HG02759 (cell line): ENCODE results near the gene TLE2.
"Not testable (repeated sequence)": the region's sequence is repeated elsewhere in the genome, so short reads cannot be mapped to it uniquely, and the experiment has no call there.

Experiments used
- ATAC-seq: cut with Tn5 transposase; IDR thresholded peaks from one replicate; pipeline ENCODE4 v1.9.1; 2021; ENCODE audit warnings: mild to moderate bottlenecking, moderate library complexity; ENCODE audit not compliant: unreplicated experiment

Gene TLE2

GRCh38 chr19:3056417-3057088, 27.5 kb upstream of the TLE2 start:
- ATAC-seq, result no peak

- ATAC-seq, result no peak
These were observed 26.8 kb upstream of the TLE2 start for GRCh38 chr19:3055741-3056416.

GRCh38 chr19:3054972-3055740, 26.1 kb upstream of the TLE2 start:
- no peak for ATAC-seq

GRCh38 chr19:3054265-3054971, 25.3 kb upstream of the TLE2 start:
- ATAC-seq, result no peak

- no peak for ATAC-seq
These were observed 24.7 kb upstream of the TLE2 start for GRCh38 chr19:3053780-3054179.

- no peak for ATAC-seq
These were observed 24.1 kb upstream of the TLE2 start for GRCh38 chr19:3053218-3053621.

- not testable (repeated sequence) for ATAC-seq
These were observed 20.9 kb upstream of the TLE2 start for GRCh38 chr19:3050016-3050415.

GRCh38 chr19:3049089-3049488, 20.0 kb upstream of the TLE2 start:
- no peak for ATAC-seq

- ATAC-seq, result no peak
These were observed 19.1 kb upstream of the TLE2 start for GRCh38 chr19:3048190-3048533.

- ATAC-seq, result no peak
These were observed 18.6 kb upstream of the TLE2 start for GRCh38 chr19:3047496-3048189.

- ATAC-seq, result no peak
These were observed 17.8 kb upstream of the TLE2 start for GRCh38 chr19:3046698-3047495.

GRCh38 chr19:3045885-3046697, 17.0 kb upstream of the TLE2 start:
- ATAC-seq, result no peak

GRCh38 chr19:3045191-3045590, 16.1 kb upstream of the TLE2 start:
- no peak for ATAC-seq

GRCh38 chr19:3042621-3043267, 13.7 kb upstream of the TLE2 start:
- ATAC-seq, result no peak

- ATAC-seq, result no peak
These were observed 12.9 kb upstream of the TLE2 start for GRCh38 chr19:3041761-3042620.

- no peak for ATAC-seq
These were observed 12.2 kb upstream of the TLE2 start for GRCh38 chr19:3041327-3041726.

- no peak for ATAC-seq
These were observed 10.6 kb upstream of the TLE2 start for GRCh38 chr19:3039641-3040077.

- no peak for ATAC-seq
These were observed 10.0 kb upstream of the TLE2 start for GRCh38 chr19:3039125-3039524.
